HG02571 (cell line): ENCODE measurements around the gene SRBD1.

Source experiments
- ATAC-seq: cut with Tn5 transposase; IDR thresholded peaks from one replicate; pipeline ENCODE4 v1.9.1; 2021; ENCODE audit warnings: mild to moderate bottlenecking, moderate library complexity; ENCODE audit not compliant: unreplicated experiment

SRBD1 gene

GRCh38 chr2:45382744-45383143 is 228.3 kb downstream of the SRBD1 start:
- no peak for ATAC-seq

GRCh38 chr2:45380131-45380836 is 230.8 kb downstream of the SRBD1 start:
- no peak for ATAC-seq

GRCh38 chr2:45379399-45380087 is 231.5 kb downstream of the SRBD1 start:
- ATAC-seq = no peak

- ATAC-seq = no peak
Observed at GRCh38 chr2:45373534-45373933, 237.5 kb downstream of the SRBD1 start.

GRCh38 chr2:45370369-45370768 is 240.7 kb downstream of the SRBD1 start:
- ATAC-seq = no peak

GRCh38 chr2:45368792-45369191 is 242.3 kb downstream of the SRBD1 start:
- no peak for ATAC-seq

- no peak for ATAC-seq
Observed at GRCh38 chr2:45361666-45362065, 249.4 kb downstream of the SRBD1 start.

GRCh38 chr2:45354776-45355175 is 256.3 kb downstream of the SRBD1 start:
- no peak for ATAC-seq

GRCh38 chr2:45353879-45354278 is 257.2 kb downstream of the SRBD1 start:
- ATAC-seq = no peak

GRCh38 chr2:45352506-45352905 is 258.6 kb downstream of the SRBD1 start:
- ATAC-seq = no peak

GRCh38 chr2:45345331-45346234 is 265.5 kb downstream of the SRBD1 start:
- ATAC-seq = no peak

- no peak for ATAC-seq
Observed at GRCh38 chr2:45344502-45344901, 266.6 kb downstream of the SRBD1 start.

- no peak for ATAC-seq
Observed at GRCh38 chr2:45344071-45344470, 267.0 kb downstream of the SRBD1 start.

- ATAC-seq = no peak
Observed at GRCh38 chr2:45343251-45344017, 267.6 kb downstream of the SRBD1 start.

GRCh38 chr2:45340318-45340717 is 270.7 kb downstream of the SRBD1 start:
- ATAC-seq = no peak

GRCh38 chr2:45339253-45339652 is 271.8 kb downstream of the SRBD1 start:
- ATAC-seq = no peak
